HL-60/S4 treated with retinoic acid at 250 ng/mL for 4 days and 3 days (cell line): ENCODE measurements around the gene CCHCR1.

Source experiments
- in situ Hi-C: fragments of 300-500 bp; cut with MboI; formaldehyde crosslinking; loops from 2 replicates; pipeline ENCODE4 v1.7.0; 2022; ENCODE audit warnings: low sequenced_read_pairs

The CCHCR1 gene

DNA sequence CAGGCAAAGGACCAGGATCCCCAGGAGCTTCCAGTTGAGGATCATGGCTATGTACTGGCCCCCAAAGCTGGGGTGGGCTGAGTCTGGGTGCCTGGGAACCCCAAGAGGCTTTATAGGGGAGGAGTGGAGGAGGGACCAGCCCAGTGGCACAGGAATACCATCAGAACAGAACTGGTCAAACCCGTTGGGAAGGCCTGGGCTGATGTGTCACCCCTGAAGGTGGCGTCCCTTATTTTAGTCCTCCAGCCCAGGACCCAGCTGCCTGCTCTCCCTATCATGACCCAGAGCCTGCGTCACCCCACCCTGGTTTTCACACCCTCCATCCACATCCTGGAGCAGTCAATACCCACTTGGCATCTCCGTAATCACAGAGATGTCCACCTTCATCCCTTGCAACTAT is 18.6 kb downstream of the CCHCR1 start, which contains the start of gene PSORS1C2:
TSS of gene PSORS1C2 (minus strand) at position 85 of the 400 bp plus-strand sequence. CDS start at position 45, 40 bp downstream.
- in situ Hi-C loops = loop anchor here (5.0 to 10.0 kb wide), 2 partner anchors 53 to 226 kb away; no protein-coding TSS in a partner anchor

DNA sequence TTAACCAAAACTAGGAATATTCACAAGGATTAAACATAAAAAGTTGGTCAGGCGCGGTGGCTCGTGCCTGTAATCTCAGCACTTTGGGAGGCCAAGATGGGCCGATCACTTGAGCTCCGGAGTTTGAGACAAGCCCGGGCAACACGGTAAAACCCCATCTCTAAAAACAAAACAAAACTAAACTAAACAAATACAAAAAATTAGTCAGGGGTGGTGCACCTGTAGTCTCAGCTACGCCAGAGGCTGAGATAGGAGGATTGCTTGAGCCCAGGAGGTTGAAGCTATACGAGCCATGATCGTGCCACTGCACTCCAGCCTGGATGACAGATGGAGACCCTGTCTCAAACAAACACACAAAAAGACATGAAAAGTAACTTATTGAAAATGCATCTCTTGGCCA is 21.9 kb downstream of the CCHCR1 start:
- in situ Hi-C loops = loop anchor here (5.0 to 10.0 kb wide), 2 partner anchors 57 to 229 kb away; no protein-coding TSS in a partner anchor

DNA sequence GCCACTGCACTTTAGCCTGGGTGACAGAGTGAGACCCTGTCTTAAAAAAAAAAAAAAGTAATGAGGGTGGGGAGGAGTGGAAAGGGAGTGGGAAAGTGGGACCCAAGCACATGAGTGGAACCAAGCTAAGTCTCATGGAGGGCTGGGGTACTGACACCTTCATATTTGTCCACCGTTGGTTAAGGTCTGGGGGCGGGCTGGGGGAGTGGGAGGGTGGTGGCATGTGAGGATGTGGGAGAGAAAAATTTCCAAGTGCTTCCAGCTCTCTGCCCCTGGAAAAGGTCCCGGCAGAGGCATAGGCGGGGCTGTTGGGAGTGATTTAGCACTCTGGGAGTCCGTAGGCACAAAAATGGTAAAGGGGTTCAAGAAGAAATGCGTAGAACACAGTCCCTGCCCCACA is 24.8 kb downstream of the CCHCR1 start:
- in situ Hi-C loops = loop anchor here (10.0 kb wide), 1 partner anchor 232 kb away; no protein-coding TSS in a partner anchor

DNA sequence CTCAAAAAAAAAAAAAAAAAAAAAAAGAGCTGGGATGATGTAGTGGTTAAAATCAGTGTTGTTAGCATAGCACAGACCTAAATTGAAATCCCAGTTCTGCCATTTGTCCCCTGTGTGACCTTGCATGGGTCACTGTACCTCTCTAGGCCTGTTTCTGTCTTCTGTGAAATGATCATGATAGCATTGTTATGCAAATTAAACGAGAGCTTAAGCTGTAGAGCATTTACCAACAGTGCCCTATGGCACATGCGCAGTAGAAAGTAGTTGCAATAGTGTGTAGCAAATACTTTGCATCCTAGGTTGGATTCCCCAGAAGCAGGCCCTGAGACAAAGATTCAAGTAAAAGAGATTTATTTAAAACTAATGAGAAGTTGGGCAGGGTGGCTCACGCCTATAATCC is 26.0 kb downstream of the CCHCR1 start:
- in situ Hi-C loops = loop anchor here (10.0 kb wide), 1 partner anchor 233 kb away; no protein-coding TSS in a partner anchor

DNA sequence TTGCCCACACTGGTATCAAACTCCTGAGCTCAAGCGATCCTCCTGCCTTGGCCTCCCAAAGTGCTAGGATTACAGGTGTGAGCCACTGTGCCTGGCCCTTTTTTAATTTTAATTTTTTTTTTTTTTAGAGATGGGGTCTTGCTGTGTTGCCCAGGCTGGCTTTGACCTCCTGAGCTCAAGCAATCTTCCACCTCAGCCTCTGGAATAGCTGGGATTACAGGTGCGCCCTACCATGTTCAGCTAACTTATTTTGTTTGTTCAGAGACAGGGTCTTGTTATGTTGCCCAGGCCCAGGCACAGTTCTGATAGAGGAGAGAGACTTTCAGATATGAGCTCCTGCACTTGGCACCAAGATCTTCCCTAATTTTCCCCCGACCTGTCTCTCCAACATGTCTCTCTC is 26.9 kb downstream of the CCHCR1 start:
- in situ Hi-C loops = loop anchor here (10.0 kb wide), 1 partner anchor 234 kb away; no protein-coding TSS in a partner anchor

DNA sequence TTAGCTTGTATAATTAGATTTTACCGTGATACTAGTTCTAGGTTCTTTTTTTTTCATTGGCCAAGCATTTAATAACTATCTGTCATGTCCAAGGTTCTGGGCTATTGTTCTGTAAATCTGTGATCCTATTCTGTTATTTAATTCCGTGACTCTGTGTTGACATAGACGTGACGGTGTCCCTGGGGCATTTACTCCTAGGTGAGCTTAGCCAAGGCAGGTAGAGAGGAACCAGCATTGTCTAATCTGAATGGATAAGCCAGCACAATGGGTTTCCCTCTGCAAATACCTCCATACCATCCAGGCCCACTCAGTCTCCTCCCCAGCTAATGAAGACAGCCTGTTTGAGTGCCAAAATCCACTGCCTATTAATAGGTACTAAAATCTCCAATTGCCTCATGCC is 28.5 kb downstream of the CCHCR1 start:
- in situ Hi-C loops = no loop called here

DNA sequence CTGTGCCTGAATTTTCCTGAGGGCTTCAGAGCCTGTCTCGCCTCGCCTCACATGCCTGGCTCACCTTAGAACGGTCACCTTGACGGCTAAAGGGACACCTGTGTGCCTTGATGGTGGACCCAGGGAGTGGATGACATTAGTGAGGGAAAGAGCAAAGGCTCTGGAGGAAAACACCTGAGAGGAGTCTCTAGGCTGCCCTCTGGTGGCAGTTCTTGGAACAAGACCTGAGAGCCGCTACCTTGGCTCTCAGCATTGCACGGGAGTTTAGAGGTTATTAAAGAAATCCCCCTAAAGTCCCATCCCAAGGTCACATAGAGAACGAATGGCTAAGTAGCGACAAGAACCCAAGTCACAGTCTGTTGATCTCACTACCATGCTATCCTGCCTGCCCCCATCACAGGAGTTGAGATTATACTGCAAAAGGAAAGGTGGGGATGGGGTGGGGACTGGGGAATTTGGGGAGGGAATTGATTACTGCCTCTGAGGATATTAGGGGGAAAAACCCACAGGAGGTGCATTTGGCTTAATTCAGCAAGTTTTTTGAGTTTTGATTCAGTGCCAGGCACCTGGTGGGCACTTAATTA is 29.4 kb downstream of the CCHCR1 start:
- in situ Hi-C loops = no loop called here

DNA sequence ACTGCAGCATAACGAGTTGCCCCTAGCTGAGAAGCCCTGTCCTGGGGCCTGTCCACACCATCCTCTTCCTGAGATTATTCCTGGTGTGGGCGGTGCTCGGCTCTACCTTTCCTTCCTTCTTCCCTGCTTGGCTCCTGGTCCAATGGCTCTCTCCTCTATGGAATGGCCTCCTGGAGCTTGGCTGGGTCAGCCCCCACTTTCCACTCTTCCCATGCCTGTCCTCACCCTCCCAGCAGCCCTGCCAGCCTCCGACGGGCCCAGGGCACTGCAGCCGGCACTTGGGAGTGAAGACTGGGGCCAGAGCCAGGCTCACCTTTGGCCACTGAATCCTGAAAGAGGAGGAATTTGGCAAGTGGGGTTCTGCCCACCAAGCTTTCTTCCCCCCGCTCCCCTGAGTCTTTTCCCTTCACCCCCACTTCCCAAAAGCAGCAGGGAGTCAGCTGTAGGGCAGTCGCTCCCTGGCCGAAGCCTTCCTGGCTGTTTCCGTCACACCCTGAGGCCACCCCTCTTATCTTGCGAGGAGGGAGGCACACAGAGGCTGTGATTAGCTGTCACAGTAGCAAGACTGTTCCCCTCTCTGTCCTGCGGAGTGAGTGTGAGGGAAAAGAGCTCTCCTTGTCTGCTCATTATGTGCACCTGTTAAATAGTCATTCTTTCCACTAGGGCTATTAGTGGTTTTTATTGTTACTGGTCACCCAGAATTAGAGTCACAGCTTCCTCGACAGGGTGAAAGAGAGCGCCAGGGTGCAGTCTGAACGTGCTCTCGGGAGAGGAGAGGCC is 31.0 kb downstream of the CCHCR1 start:
- in situ Hi-C loops = no loop called here

DNA sequence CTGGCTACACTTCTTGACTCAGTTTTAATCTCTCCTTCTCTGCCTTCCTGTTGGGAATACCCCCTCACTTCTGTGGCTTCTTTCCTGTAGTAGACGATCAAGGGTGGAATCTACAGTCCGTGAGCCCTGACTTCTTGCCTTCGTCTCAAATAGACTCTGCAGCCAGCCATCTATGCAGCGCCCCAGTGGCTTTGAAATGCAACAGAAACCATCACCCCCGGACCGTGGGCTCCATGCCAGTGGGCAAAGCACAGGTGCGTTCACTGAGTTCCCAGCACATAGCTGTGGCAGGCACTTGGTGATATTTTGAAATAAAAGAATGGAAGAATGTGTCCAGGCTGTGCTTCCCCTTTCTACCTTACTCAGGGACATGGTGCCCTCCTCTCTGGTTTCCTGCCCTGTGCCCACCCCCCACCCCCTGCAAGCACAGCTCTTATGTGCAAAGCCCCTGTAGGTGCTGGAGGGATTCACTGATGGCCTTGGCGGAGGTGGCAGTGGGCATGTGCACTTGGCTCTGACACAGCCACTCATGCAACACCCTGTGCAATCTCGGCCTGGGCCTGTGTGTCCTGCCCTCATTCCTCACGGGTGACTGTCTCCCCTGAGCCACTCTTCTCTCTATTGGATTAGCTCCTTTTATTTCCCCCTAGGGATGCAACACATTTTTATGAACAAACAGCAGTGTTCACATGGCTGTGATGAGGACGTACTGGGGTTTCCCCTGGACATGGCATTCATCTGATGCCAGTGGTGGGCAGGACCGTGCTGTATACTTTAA is 31.8 kb downstream of the CCHCR1 start:
- in situ Hi-C loops = no loop called here

DNA sequence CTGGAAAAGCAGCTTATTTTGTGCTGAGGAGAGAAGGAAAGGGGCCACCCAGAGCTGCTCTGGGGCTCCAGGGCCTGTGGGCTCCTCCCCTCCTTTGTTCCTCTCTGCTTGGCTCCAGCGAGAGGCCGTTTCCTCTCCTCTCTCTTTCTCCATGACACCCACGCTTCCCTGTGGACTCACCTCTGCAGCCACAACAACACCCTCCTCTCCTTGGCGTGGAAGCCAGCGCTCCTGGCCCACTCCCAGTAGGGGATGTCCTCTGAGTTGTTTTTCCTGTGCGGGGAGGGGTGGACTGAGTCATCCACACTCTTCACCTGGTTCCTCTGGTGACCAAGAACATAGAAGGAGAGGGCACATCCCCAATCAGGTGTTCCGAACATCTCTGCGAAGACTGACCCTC is 32.4 kb downstream of the CCHCR1 start:
- in situ Hi-C loops = no loop called here

DNA sequence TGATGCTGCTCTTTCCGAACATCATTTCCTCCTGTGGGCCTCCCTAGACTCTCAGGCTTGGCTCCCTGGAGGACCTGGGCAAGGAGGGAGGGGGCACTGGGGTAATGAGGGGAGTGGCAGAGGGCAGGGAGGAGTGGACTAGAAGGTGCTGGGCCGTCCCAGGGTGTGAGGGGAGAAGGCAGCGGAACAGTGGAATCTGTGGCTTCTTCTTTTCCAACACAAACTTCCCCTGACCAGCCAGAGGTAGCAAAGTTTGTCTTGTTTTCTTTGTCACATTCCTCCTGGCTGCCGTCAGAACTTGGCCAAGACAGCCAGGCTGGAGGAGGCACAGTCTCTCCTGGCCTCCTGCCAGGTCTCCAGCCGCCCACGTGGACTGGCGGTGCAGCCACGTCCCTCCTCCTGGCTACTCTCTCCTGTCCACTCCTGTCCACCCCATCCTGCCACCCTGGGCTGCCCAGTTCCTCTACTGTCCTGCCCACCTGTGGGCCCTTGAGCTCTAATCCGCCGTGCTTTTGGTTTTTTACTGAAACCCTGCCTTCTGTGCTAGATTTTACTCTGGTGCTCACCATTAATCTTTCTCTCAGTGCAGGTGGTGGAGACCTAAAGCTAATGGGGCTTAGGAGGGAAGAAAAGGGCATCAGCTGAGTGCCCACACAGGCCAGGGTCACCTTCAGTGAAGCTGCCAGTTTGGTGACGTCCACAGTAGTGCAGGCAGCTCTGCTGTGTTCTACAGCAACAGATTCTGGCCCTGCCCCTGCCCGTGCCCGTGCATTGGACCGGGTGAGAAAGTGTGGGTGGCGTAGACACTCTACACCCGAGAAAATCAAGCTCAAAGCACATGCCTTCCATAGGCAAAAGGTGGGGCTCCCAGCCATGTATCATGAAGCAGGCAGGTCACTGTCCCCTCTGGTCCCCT is 34.6 kb downstream of the CCHCR1 start:
- in situ Hi-C loops = no loop called here

DNA sequence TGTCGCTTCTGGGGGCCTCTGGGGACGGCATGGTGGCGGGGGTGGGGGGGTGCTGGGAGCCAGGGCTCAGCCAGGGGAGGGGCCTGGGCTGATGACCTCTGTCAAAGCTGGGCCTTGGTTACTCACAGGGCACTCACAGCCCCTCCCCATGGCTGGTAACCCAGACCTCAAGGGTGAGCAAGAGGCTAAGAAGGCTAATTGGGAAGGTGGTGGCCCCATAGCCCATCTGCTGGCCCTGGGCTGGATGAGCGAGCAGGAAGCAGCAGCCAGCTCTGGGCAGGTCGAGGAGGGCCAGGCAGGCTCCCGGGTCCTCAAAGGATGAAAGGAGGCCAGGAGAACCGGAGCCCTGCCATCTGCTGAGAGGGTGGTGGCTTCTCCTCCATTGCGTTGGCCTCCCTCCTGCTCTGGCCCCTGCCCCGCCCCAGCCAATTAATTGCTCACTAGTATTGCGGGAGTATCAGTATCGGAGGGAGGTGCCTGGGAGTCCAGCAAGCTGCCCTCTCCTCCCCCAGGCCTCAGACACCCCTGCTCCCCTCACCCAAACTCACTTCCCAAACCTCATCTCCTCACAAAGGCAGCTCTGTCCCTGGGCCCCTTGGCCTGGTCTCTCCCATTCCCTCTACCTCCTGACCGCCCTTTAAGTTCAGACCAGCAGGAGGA is 36.3 kb downstream of the CCHCR1 start:
- in situ Hi-C loops = no loop called here

DNA sequence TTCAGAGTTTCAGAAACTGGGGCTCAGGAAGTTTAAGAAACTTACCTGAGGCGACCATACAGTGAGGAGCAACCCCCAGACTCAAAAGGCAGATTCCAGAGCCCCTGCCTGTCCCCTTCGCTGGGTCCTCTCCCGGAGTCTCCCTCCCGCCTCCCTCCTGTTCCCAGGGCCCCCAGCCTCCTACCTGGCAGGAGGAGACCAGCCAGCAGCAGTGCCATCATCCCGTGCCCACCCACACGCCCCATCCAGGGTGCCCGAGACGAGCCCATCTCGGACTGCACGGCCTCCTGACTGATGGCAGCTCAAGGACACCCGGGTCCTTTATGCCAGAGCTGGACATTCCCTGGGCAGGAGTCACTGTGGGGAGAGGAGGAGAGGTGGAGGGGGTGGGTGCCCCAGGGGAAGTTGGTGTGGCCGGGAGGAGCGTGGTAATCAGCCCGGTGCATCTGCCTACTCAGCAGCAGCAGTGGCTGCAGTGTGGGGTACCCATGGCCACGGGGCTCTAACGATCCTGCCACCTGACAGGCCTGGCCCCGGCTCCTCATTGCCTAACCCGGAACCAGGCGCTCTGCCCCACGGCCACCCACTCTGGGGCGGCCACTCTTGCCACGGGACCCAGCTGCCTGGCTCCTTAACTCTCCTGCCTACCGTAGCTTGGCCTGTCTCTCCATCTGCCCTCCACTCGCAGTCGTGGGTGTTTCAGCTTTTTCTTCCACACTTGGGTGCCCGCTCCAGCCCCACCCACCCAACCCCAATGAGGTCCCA is 37.3 kb downstream of the CCHCR1 start, which contains the start of gene CDSN:
TSS of gene CDSN (minus strand) at position 296 of the 765 bp plus-strand sequence. CDS start at position 269, 27 bp downstream.
- in situ Hi-C loops = no loop called here

DNA sequence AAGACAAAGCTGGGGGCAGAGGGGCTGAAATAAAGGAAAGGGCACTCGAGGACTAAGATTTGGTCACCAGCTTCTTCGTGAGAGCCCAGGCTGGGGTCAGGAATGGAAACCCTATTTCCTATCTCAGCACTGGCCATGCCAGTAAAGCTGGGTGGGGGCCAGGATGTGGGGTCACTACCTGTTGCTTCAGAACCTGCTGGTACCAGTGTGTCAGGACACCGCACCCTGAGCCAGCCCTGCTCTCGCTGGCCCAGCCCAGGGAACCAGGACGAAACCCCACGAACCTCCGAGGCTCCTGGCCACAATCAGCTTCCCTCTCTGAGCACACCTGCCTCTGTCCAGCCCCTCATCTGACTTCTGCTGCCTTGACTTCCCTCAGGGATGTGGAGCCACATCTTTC is 39.4 kb downstream of the CCHCR1 start:
- in situ Hi-C loops = no loop called here

DNA sequence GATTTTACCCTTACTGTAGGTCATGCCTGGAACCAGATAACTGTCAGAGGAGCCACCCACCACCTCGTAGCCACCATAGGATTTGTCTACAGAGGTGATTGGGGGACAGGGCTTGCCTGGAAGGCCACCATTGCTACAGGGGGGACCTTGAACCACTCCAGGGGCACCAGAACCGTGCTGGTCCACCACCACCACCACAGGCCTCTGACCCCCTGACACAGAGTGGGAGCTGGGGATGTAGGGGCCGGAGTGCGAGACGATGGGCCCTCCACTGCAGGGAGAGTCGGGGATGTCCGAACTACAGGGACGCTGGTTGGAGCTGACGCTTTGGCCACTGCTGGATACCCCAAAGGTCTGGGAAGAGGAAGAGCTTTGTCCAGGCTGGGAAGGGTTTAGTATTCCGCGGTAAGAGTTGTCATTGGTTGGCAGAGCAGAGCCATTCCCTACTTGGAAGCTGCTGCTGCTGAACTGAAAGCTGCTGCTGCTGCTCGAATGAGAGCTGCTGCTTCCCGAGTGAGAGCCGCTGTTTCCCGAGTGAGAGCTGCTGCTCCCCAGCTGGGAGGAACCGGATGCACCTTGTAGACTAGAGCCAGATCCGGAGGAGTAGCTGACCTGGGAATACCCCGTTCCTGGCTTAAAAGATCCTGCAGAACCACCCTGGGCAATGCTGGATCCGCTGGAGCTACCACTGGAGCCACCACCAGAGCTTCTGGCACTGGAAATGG is 40.8 kb downstream of the CCHCR1 start:
- in situ Hi-C loops = no loop called here

DNA sequence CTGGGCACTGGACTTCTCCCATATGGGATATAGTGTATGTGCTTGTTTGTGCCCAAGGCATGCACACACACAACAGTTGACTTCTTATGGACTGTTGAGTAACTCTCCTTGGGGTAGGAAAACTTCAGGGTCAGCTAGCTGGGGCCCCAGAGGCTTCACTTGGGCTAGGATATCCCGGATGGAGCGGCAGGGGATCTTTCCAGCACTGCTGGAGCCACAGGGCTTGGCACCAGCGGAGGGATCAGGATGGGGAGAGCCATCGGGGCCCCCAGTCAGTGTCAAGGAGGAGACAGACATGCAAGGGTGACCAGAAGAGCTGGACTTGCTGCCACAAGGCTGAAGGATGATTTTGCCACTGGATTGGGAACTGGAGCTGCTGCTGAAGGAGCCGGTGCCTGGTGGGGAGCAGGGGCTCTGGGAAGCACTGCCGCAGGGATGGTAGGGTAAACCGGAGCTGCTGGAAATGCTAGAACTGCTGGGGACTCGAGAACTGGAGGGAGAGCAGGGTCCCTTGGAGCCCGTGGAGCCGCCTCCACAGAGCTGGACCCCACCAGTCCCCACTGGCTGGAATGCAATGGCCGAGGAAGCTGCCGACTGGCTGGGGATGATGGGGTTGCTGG is 41.6 kb downstream of the CCHCR1 start:
- in situ Hi-C loops = no loop called here

DNA sequence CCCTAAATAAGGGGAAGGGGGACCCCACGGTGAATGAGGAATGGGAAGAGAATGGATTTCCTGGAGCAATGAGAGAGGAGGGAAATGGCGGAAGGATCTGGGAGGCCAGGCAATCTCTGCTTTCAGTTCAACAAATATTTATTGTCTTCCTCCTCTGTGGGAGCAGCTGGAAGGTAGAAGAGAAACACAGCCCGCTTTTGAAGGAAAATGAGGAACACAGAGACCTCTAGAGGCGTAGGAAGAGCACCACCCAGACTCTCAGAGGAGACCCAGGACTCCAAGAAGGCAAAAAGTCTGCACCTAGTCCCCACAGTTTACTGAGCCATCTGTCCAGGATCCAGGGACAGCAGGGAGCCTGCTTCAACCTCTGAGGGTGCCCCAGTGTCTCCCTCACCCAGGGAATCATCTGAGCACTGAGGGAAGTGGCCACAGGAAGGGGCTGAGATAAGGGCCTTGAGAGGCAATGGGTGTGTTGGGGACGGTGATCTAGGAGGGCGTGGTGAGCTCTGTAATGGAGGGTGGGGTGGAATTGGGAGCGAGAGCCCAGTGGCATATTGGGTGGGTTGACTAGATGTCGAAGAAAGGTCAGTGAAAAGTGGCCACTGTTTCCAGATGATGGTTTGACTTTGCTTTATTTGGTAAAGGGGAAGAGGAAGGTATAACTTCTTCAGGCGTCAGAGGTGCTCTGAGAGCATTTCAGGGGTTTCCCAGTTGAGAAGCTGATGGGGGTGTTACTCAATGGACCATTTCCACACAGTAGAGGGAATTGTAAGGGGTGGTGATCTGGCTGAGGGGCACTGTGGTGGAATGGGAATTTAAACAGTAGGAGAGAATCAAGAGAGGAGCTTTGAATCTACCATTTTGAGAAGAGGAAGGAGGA is 42.4 kb downstream of the CCHCR1 start:
- in situ Hi-C loops = no loop called here
